GM21526 (cell line): ENCODE measurements around the gene HMCN1.

Source experiments
- ATAC-seq: cut with Tn5 transposase; IDR thresholded peaks from one replicate; pipeline ENCODE4 v1.9.1; 2021; ENCODE audit warnings: moderate library complexity; ENCODE audit not compliant: unreplicated experiment, low FRiP score

Gene HMCN1

GRCh38 chr1:186215636-186216035 lies 481.4 kb downstream of the HMCN1 start:
- no peak for ATAC-seq

- peak; percentile 85 for ATAC-seq
Measured at GRCh38 chr1:186218654-186219352, 484.6 kb downstream of the HMCN1 start.

GRCh38 chr1:186220067-186220466 lies 485.9 kb downstream of the HMCN1 start:
- ATAC-seq, result no peak

- no peak for ATAC-seq
Measured at GRCh38 chr1:186220911-186221310, 486.7 kb downstream of the HMCN1 start.

- no peak for ATAC-seq
Measured at GRCh38 chr1:186225096-186225495, 490.9 kb downstream of the HMCN1 start.

GRCh38 chr1:186228749-186229148 lies 494.6 kb downstream of the HMCN1 start:
- ATAC-seq, result no peak

GRCh38 chr1:186231861-186232436 lies 497.8 kb downstream of the HMCN1 start:
- no peak for ATAC-seq

GRCh38 chr1:186234976-186235686 lies 500.9 kb downstream of the HMCN1 start:
- ATAC-seq, result no peak

GRCh38 chr1:186235696-186236095 lies 501.5 kb downstream of the HMCN1 start:
- ATAC-seq, result no peak

- ATAC-seq, result no peak
Measured at GRCh38 chr1:186236921-186237320, 502.7 kb downstream of the HMCN1 start.

- ATAC-seq, result no peak
Measured at GRCh38 chr1:186239171-186239570, 505.0 kb downstream of the HMCN1 start.

- ATAC-seq, result no peak
Measured at GRCh38 chr1:186240436-186240835, 506.2 kb downstream of the HMCN1 start.
